Umbilical cord (tissue), 2 donors: Measurements from ENCODE around the gene PLD4. TPM values are rescaled to one million over a fixed set of nuclear protein-coding genes. Genes with fewer than 3 reads are reported as not detected.

Experiments
- DNase-seq: peaks from one replicate; pipeline ENCODE4 v3.0.0-alpha.2; 2015; ENCODE audit warnings: low spot score
- total RNA-seq: library from RNA; depleted of rRNA; stranded (reverse); fragments of >200 nt; gene quantifications from one replicate; pipeline ENCODE4 v1.2.3, GENCODE V29; 2014; ENCODE audit warnings: low replicate concordance; ENCODE audit not compliant: insufficient read depth

The PLD4 gene
- total RNA-seq, 1 donor from 2014 or later = 2.4 TPM

- DNase-seq = no peak
Measured at GRCh38 chr14:104954746-104955395, 30.2 kb downstream of the PLD4 start.

- no peak for DNase-seq
Measured at GRCh38 chr14:104955396-104955770, 30.7 kb downstream of the PLD4 start.

GRCh38 chr14:104956290-104956890, 31.7 kb downstream of the PLD4 start:
- DNase-seq = no peak

GRCh38 chr14:104957146-104958113, 32.8 kb downstream of the PLD4 start:
- DNase-seq = no peak

GRCh38 chr14:104964546-104964945, 39.9 kb downstream of the PLD4 start:
- DNase-seq = no peak

GRCh38 chr14:104965561-104966231, 41.0 kb downstream of the PLD4 start:
- no peak for DNase-seq

GRCh38 chr14:104966261-104966865, 41.7 kb downstream of the PLD4 start:
- no peak for DNase-seq

GRCh38 chr14:104966981-104967385, 42.3 kb downstream of the PLD4 start:
- no peak for DNase-seq

- peak; percentile 80 for DNase-seq
Measured at GRCh38 chr14:104967386-104968152, 42.9 kb downstream of the PLD4 start.

GRCh38 chr14:104968153-104968527, 43.5 kb downstream of the PLD4 start:
- peak; percentile 93 for DNase-seq

- DNase-seq = peak; percentile 72
Measured at GRCh38 chr14:104968541-104969401, 44.1 kb downstream of the PLD4 start.

- no peak for DNase-seq
Measured at GRCh38 chr14:104969741-104970230, 45.1 kb downstream of the PLD4 start.

- peak; percentile 90 for DNase-seq
Measured at GRCh38 chr14:104970231-104971068, 45.8 kb downstream of the PLD4 start.

- no peak for DNase-seq
Measured at GRCh38 chr14:104971447-104972240, 47.0 kb downstream of the PLD4 start.

- peak; percentile 47 for DNase-seq
Measured at GRCh38 chr14:104972301-104973134, 47.8 kb downstream of the PLD4 start.

- DNase-seq = peak; percentile 92
Measured at GRCh38 chr14:104973135-104973384, 48.4 kb downstream of the PLD4 start.
